OCI-LY1 (cell line): ENCODE data around the gene MBNL2.

ENCODE experiments used
- H2AFZ ChIP-seq: fragments of 200-600 bp; sonication (generic), shearing (Covaris generic); 2 replicates; pipeline ENCODE4 v1.6.0; 2014; ENCODE audit warnings: antibody characterized with exemption, mild to moderate bottlenecking, low read length
- H3F3A ChIP-seq: fragments of 200-600 bp; sonication (generic), shearing (Covaris generic); 2 replicates; pipeline ENCODE4 v1.6.0; 2014; ENCODE audit warnings: mild to moderate bottlenecking, antibody characterized with exemption, low read length, moderate library complexity; ENCODE audit not compliant: insufficient read depth
- H3K27ac ChIP-seq: fragments of 200-600 bp; sonication (generic); 2 replicates; pipeline ENCODE4 v1.5.1; 2014; ENCODE audit warnings: low read length, mixed run types, mild to moderate bottlenecking, low read depth; ENCODE audit not compliant: poor library complexity, severe bottlenecking
- H3K27me3 ChIP-seq: fragments of 200-600 bp; sonication (generic); 2 replicates; pipeline ENCODE4 v1.6.0; 2014; ENCODE audit warnings: antibody characterized with exemption, mild to moderate bottlenecking, low read length, moderate library complexity; ENCODE audit not compliant: insufficient read depth
- H3K36me3 ChIP-seq: fragments of 200-600 bp; sonication (generic); 2 replicates; pipeline ENCODE4 v1.6.1; 2014; ENCODE audit warnings: mild to moderate bottlenecking, antibody characterized with exemption, low read length, moderate library complexity, mixed read lengths; ENCODE audit not compliant: insufficient read depth
- H3K4me1 ChIP-seq: fragments of 200-600 bp; sonication (generic); 2 replicates; pipeline ENCODE4 v1.5.1; 2014; ENCODE audit warnings: mild to moderate bottlenecking, low read length, moderate library complexity; ENCODE audit not compliant: insufficient read depth, severe bottlenecking
- H3K4me2 ChIP-seq: fragments of 200-600 bp; sonication (generic), shearing (Covaris generic); 2 replicates; pipeline ENCODE4 v1.6.1; 2014; ENCODE audit warnings: low read length
- H3K4me3 ChIP-seq: fragments of 200-600 bp; sonication (generic); 2 replicates; pipeline ENCODE4 v1.5.1; 2014; ENCODE audit warnings: low read length, low read depth, mild to moderate bottlenecking, mixed read lengths; ENCODE audit not compliant: poor library complexity, severe bottlenecking
- H3K79me2 ChIP-seq: fragments of 200-600 bp; shearing (Covaris generic); 2 replicates; pipeline ENCODE4 v1.6.1; 2016; ENCODE audit warnings: mixed run types, low read length, mixed read lengths; ENCODE audit not compliant: insufficient read depth
- H3K9ac ChIP-seq: fragments of 200-600 bp; sonication (generic), shearing (Covaris generic); 2 replicates; pipeline ENCODE4 v1.6.1; 2014; ENCODE audit warnings: mild to moderate bottlenecking, low read length, mixed read lengths
- H3K9me2 ChIP-seq: fragments of 200-600 bp; sonication (generic), shearing (Covaris generic); 2 replicates; pipeline ENCODE4 v1.6.1; 2014; ENCODE audit warnings: low read depth, mild to moderate bottlenecking, low read length, mixed read lengths
- H3K9me3 ChIP-seq: fragments of 200-600 bp; shearing (Covaris generic); 2 replicates; pipeline ENCODE4 v1.6.1; 2014; ENCODE audit warnings: low read length, mixed read lengths
- H4K20me1 ChIP-seq: fragments of 200-600 bp; sonication (generic), shearing (Covaris generic); 2 replicates; pipeline ENCODE4 v1.6.0; 2016; ENCODE audit warnings: mild to moderate bottlenecking, low read length; ENCODE audit not compliant: insufficient read depth
- CTCF ChIP-seq: fragments of 200-600 bp; sonication (generic), shearing (Covaris generic); IDR thresholded peaks from 2 replicates; pipeline ENCODE4 v1.5.1; 2017; ENCODE audit warnings: mild to moderate bottlenecking, antibody characterized with exemption, low read length, moderate library complexity, mixed read lengths
- EZH2 ChIP-seq: fragments of 200-600 bp; sonication (generic), shearing (Covaris generic); IDR thresholded peaks from 2 replicates; pipeline ENCODE4 v1.8.0; 2017; ENCODE audit warnings: borderline replicate concordance, mixed run types, mild to moderate bottlenecking, antibody characterized with exemption, low read length, moderate library complexity, mixed read lengths

The MBNL2 gene

GRCh38 chr13:97289514-97290298 is 67.6 kb downstream of the MBNL2 start:
- no peaks in the 10 kb centered on the region for H4K20me1 ChIP-seq
- H3K9me2 ChIP-seq = no peaks in the 10 kb centered on the region
- H3K36me3 ChIP-seq = no peaks in the 10 kb centered on the region
- H3K9me3 ChIP-seq = no peaks in the 10 kb centered on the region
- peaks cover 4% of the 10 kb centered on the region; the same call in 1 of the 2 replicates for H3F3A ChIP-seq
- no peak overlapping the region for H2AFZ ChIP-seq
- H3K4me2 ChIP-seq = no peak overlapping the region
- H3K27me3 ChIP-seq = no peaks in the 10 kb centered on the region
- no peak overlapping the region for H3K27ac ChIP-seq
- no peak overlapping the region for H3K9ac ChIP-seq
- no peak overlapping the region for H3K4me3 ChIP-seq
- H3K4me1 ChIP-seq = no peaks in the 10 kb centered on the region
- TF ChIP-seq CTCF = no peak
- TF ChIP-seq EZH2 = no peak
- H3K79me2 ChIP-seq = no peaks in the 10 kb centered on the region

- no peak overlapping the region for H3K27ac ChIP-seq
Measured at GRCh38 chr13:97295283-97296182, 73.4 kb downstream of the MBNL2 start.

GRCh38 chr13:97296740-97297139 is 74.6 kb downstream of the MBNL2 start:
- H3K4me1 ChIP-seq = peaks cover 10% of the 10 kb centered on the region
- no peak overlapping the region for H3K27ac ChIP-seq
- no peaks in the 10 kb centered on the region for H3K27me3 ChIP-seq
- H4K20me1 ChIP-seq = no peaks in the 10 kb centered on the region
- H3K36me3 ChIP-seq = no peaks in the 10 kb centered on the region
- no peak for TF ChIP-seq CTCF
- no peak for TF ChIP-seq EZH2
- H3K9me2 ChIP-seq = no peaks in the 10 kb centered on the region
- no peak overlapping the region for H3K4me3 ChIP-seq
- H3K4me2 ChIP-seq = no peak overlapping the region
- H3F3A ChIP-seq = peaks cover 4% of the 10 kb centered on the region; the same call in 1 of the 2 replicates
- H3K9me3 ChIP-seq = no peaks in the 10 kb centered on the region
- no peak overlapping the region for H3K9ac ChIP-seq
- H3K79me2 ChIP-seq = no peaks in the 10 kb centered on the region
- no peak overlapping the region for H2AFZ ChIP-seq

More at GRCh38 chr13:97295283-97296182, 73.4 kb downstream of the MBNL2 start:
- Histone ChIP-seq H3K4me1 (no peaks in the 10 kb centered on the region), H3F3A (peaks cover 4% of the 10 kb centered on the region; the same call in 1 of the 2 replicates), H3K79me2 (no peaks in the 10 kb centered on the region), H3K9me2 (no peaks in the 10 kb centered on the region), H3K4me2 (no peak overlapping the region), H3K4me3 (no peak overlapping the region), H4K20me1 (no peaks in the 10 kb centered on the region), H2AFZ (no peak overlapping the region), H3K27me3 (no peaks in the 10 kb centered on the region), H3K9me3 (no peaks in the 10 kb centered on the region), H3K36me3 (no peaks in the 10 kb centered on the region), H3K9ac (no peak overlapping the region)
- no peak for TF ChIP-seq CTCF
- TF ChIP-seq EZH2 = no peak
